Sigmoid colon (tissue), 4 donors: ENCODE data around the gene PCDHA13.

ENCODE experiments used
- POLR2AphosphoS5 ChIP-seq, 4 donors: sonication (generic); formaldehyde crosslinking; IDR thresholded peaks; one replicate each; pipeline ENCODE4 v1.6.1; 2017; ENCODE audit warnings: antibody characterized with exemption in 4 of 4
- TF ChIP-seq, protein P1 (sequence below), 4 experiments: fragments of 450-650 bp in 3 of 4; fragments of 200-600 bp in 1 of 4; IDR thresholded peaks; one replicate each; pipeline ENCODE4 v1.5.1; 2016 to 2019; ENCODE audit warnings: antibody characterized with exemption in 4 of 4, mild to moderate bottlenecking in 3 of 4, moderate library complexity in 2 of 4

DNA sequence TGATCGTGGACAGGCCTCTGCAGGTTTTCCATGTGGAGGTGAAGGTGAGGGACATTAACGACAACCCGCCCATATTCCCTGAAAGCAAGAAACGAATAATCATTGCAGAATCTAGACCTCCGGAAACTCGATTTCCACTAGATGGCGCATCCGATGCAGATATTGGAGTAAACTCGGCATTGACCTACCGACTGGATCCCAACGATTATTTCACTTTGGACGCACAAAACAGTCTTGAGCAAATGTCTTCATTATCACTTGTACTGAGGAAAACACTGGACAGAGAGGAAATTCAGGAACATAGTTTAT, 621 bp downstream of the PCDHA13 start:
- TF ChIP-seq, protein P1, sequence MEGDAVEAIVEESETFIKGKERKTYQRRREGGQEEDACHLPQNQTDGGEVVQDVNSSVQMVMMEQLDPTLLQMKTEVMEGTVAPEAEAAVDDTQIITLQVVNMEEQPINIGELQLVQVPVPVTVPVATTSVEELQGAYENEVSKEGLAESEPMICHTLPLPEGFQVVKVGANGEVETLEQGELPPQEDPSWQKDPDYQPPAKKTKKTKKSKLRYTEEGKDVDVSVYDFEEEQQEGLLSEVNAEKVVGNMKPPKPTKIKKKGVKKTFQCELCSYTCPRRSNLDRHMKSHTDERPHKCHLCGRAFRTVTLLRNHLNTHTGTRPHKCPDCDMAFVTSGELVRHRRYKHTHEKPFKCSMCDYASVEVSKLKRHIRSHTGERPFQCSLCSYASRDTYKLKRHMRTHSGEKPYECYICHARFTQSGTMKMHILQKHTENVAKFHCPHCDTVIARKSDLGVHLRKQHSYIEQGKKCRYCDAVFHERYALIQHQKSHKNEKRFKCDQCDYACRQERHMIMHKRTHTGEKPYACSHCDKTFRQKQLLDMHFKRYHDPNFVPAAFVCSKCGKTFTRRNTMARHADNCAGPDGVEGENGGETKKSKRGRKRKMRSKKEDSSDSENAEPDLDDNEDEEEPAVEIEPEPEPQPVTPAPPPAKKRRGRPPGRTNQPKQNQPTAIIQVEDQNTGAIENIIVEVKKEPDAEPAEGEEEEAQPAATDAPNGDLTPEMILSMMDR (IDR thresholded peaks at IDR 0.05): no peak
- no peak for TF ChIP-seq POLR2AphosphoS5 (IDR thresholded peaks at IDR 0.05)
